Lower leg skin (tissue), 4 donors: Measurements from ENCODE around the gene PYM1. TPM values are rescaled to one million over a fixed set of nuclear protein-coding genes. Genes with fewer than 3 reads are reported as not detected.
A peak's percentile ranks its signal among the peaks of the same experiment; 100 is the strongest.

Source experiments
- DNase-seq, 2 donors: peaks; one replicate each; pipeline ENCODE4 v3.0.0-alpha.2; 2019; ENCODE audit warnings: low spot score in 2 of 2
- H3K4me3 ChIP-seq: fragments of 200-600 bp; sonication (generic); 2 replicates; pipeline ENCODE4 v1.5.1; 2017; ENCODE audit warnings: mild to moderate bottlenecking, low read depth; ENCODE audit not compliant: poor library complexity, severe bottlenecking
- POLR2A ChIP-seq, 2 donors: fragments of 450-650 bp; IDR thresholded peaks; one replicate each; pipeline ENCODE4 v1.6.1; 2016 to 2017; ENCODE audit warnings: antibody characterized with exemption in 2 of 2, mild to moderate bottlenecking in 1 of 2, moderate library complexity in 1 of 2
- WGBS, 2 donors: methylation state at CpG; one replicate each; pipeline ENCODE4 v1.1.5; 2018; 5-methylcytosine and 5-hydroxymethylcytosine counted together
- intact Hi-C: fragments of 100-400 bp; cut with DNase I; formaldehyde crosslinking; loops from one replicate; pipeline ENCODE4 v1.15.0; 2023; ENCODE audit warnings: low total_unique reads
- total RNA-seq, 4 donors: library from RNA; depleted of rRNA; stranded (reverse); fragments of >200 nt; gene quantifications; one replicate each; pipeline ENCODE4 v1.1.0, GENCODE V29; 2016
- TF ChIP-seq, protein P1 (sequence below), 3 donors: fragments of 450-650 bp; IDR thresholded peaks; one replicate each; pipeline ENCODE4 v1.5.1; 2016; ENCODE audit warnings: antibody characterized with exemption in 3 of 3, mild to moderate bottlenecking in 3 of 3, moderate library complexity in 2 of 3

PYM1 gene
- total RNA-seq, 4 donors from 2014 or later, result 46.8 to 63.7 (median 49.1) TPM

DNA sequence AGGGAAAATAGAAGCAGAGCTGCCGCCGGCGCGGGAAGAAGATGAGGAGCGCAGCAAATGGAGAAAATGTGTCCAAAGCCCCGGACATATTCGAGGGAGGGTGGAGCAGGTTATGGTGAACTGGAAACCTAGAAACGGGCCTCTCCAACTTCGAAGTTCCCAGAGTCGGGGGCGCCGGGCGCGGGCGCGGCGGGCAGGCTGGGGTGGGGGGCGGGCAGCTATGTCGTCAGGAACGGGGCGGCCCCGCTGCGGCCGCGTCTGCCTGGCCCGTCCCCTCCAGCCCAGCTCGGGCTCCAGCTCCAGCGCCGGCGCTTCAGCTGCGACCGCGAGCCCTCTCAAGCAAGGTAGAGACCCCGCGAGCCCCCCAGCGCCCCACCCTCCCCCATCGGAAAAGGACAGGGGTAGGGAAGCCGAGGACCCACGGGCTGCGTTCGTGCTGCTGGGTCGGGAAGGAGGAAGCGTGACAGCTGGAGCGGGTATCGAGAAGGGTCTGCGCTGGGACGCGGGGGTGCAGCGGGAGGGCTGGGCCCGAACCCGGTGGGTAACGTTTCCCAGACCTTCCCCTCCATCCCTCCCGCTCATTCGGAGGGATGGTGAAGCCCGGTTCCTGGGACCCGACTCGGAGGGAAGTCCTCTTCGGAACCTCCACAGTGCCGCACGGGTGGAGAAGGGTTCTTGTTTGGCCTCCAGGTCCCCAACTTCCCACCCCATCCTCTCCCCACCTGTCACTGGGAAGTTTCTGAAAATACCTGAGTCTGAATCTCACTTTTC is 4.3 kb upstream of the PYM1 start:
- intact Hi-C loops, result no loop called here
- WGBS, 2 donors, result 0% methylated on average over 31 to 49 of the region's 60 CpGs
- peak in 1 of 2 donors; percentile 94 for DNase-seq
- peak overlapping the region; percentile 31 for H3K4me3 ChIP-seq
- TF ChIP-seq, protein P1, sequence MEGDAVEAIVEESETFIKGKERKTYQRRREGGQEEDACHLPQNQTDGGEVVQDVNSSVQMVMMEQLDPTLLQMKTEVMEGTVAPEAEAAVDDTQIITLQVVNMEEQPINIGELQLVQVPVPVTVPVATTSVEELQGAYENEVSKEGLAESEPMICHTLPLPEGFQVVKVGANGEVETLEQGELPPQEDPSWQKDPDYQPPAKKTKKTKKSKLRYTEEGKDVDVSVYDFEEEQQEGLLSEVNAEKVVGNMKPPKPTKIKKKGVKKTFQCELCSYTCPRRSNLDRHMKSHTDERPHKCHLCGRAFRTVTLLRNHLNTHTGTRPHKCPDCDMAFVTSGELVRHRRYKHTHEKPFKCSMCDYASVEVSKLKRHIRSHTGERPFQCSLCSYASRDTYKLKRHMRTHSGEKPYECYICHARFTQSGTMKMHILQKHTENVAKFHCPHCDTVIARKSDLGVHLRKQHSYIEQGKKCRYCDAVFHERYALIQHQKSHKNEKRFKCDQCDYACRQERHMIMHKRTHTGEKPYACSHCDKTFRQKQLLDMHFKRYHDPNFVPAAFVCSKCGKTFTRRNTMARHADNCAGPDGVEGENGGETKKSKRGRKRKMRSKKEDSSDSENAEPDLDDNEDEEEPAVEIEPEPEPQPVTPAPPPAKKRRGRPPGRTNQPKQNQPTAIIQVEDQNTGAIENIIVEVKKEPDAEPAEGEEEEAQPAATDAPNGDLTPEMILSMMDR (IDR thresholded peaks at IDR 0.05), result no peak
- no peak for TF ChIP-seq POLR2A (IDR thresholded peaks at IDR 0.05)

- TF ChIP-seq POLR2A (IDR thresholded peaks at IDR 0.05), result no peak
- TF ChIP-seq, protein P1 (IDR thresholded peaks at IDR 0.05), result no peak
- no peak for DNase-seq
- H3K4me3 ChIP-seq, result peak overlapping the region; percentile 31
- intact Hi-C loops, result no loop called here
- 4 to 5% methylated on average over 10 of the region's 10 CpGs for WGBS, 2 donors
Measured at GRCh38 chr12:55931317-55931779, 3.7 kb upstream of the PYM1 start.

GRCh38 chr12:55930771-55931316 is 3.1 kb upstream of the PYM1 start, which contains the start of gene DGKA:
Gene DGKA, plus strand, starts transcription at chr12:55931162. Its CDS starts 5,342 bp downstream, at chr12:55936504.
- peak in 1 of 2 donors; percentile 88 for DNase-seq
- TF ChIP-seq, protein P1 (IDR thresholded peaks at IDR 0.05), result no peak
- no peak for TF ChIP-seq POLR2A (IDR thresholded peaks at IDR 0.05)
- WGBS, 2 donors, result 16 to 25% methylated on average over 3 of the region's 3 CpGs
- intact Hi-C loops, result no loop called here
- peak within 1 kb of the TSS; percentile 31 for H3K4me3 ChIP-seq

DNA sequence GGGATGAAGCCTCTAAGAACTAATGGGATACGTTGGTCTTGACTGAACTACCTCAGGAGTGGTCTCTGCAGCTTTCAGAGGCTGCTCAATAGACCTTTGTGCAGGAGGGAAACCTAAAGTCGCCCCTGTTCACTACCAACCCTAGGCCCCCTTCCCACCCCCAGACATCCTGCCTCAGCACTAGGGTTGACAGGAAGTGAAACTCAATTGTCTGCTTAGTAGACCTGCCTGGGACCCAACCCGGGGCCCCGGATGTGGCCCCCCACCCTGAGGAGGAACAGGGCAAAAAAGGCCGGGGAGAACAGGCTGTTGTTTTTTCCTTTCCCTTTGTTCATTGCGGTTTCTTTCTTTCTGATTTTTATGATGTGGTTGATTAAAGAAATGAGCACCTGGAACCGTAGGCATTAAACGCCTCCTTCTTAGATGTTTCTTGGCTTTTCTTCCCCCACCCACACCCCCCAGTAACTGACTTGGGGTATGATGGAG is 1.7 kb upstream of the PYM1 start:
- WGBS, 2 donors, result 39 to 43% methylated on average over 8 of the region's 8 CpGs
- H3K4me3 ChIP-seq, result no peak overlapping the region
- intact Hi-C loops, result loop anchor here (10.0 kb wide), 1 partner anchor 95 kb away; no protein-coding TSS in a partner anchor
- DNase-seq, result peak in 1 of 2 donors; percentile 86
- TF ChIP-seq, protein P1 (IDR thresholded peaks at IDR 0.05), result no peak
- TF ChIP-seq POLR2A (IDR thresholded peaks at IDR 0.05), result no peak

GRCh38 chr12:55926738-55927587 is 731 bp downstream of the PYM1 start:
- intact Hi-C loops, result loop anchor here (10.0 kb wide), 1 partner anchor 92 kb away; no protein-coding TSS in a partner anchor
- H3K4me3 ChIP-seq, result peak overlapping the region; percentile 73
- DNase-seq, result peak; percentile 89 to 97
- WGBS, 2 donors, result 1% methylated on average over 39 to 42 of the region's 42 CpGs
- TF ChIP-seq, protein P1 (IDR thresholded peaks at IDR 0.05), result peak in 1 of 3 donors; percentile 77
- TF ChIP-seq POLR2A (IDR thresholded peaks at IDR 0.05), result no peak
